ENCODE data around the gene CADM1.

DNA sequence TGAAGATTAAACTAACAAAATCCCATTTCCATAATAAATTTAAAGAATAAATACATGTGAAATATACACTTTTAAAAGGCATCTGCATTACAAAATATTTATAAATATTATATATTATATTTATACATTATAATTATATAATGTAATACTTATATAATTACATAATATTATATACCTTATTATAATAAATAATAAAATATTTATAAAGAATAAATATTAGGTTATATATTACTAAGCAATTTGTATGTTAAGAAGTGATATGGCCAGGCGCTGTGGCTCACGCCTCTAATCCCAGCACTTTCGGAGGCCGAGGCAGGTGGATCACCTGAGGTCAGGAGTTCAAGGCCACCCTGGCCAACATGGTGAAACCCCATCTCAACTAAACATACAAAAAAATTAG is 97.8 kb downstream of the CADM1 start:
- TF ChIP-seq CTCF (IDR thresholded peaks at IDR 0.05): no peak
- TF ChIP-seq POLR2A (IDR thresholded peaks at IDR 0.05): no peak
